Tibial nerve (tissue), 4 donors: ENCODE data around the gene SLC6A13.

Source experiments
- EP300 ChIP-seq, 2 donors: sonication (generic); formaldehyde crosslinking; IDR thresholded peaks; one replicate each; pipeline ENCODE4 v1.6.1; 2017; ENCODE audit warnings: antibody characterized with exemption in 2 of 2, mild to moderate bottlenecking in 1 of 2
- POLR2A ChIP-seq, 2 donors: fragments of 450-650 bp; IDR thresholded peaks; one replicate each; pipeline ENCODE4 v1.6.1; 2017; ENCODE audit warnings: antibody characterized with exemption in 2 of 2, mild to moderate bottlenecking in 2 of 2, moderate library complexity in 2 of 2
- TF ChIP-seq, protein P1 (sequence below), 5 experiments: fragments of 200-600 bp in 3 of 5; fragments of 450-650 bp in 2 of 5; sonication (generic) in 3 of 5; IDR thresholded peaks; one replicate each; pipeline ENCODE4 v1.5.1; 2016 to 2019; ENCODE audit warnings: antibody characterized with exemption in 5 of 5, mild to moderate bottlenecking in 3 of 5, moderate library complexity in 2 of 5

DNA sequence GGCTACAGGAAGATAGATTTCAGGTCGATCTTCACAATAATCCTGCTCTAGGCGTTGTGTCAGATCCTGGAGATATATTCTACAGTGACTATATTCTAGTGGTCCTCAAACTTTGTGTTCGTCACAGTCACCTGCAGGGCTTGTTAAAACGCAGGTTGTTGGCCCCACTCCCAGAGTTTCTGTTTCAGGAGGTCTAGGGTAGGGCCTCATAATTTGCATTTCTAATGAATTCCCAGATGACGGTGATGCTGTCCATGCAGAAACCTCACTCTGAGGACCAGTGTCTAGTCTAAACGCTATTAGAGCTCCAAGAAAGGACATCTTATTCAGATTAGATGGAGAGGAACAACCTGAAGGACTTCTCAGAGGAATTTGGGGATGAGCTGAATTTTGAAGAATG is 13.2 kb upstream of the SLC6A13 start:
- TF ChIP-seq, protein P1, sequence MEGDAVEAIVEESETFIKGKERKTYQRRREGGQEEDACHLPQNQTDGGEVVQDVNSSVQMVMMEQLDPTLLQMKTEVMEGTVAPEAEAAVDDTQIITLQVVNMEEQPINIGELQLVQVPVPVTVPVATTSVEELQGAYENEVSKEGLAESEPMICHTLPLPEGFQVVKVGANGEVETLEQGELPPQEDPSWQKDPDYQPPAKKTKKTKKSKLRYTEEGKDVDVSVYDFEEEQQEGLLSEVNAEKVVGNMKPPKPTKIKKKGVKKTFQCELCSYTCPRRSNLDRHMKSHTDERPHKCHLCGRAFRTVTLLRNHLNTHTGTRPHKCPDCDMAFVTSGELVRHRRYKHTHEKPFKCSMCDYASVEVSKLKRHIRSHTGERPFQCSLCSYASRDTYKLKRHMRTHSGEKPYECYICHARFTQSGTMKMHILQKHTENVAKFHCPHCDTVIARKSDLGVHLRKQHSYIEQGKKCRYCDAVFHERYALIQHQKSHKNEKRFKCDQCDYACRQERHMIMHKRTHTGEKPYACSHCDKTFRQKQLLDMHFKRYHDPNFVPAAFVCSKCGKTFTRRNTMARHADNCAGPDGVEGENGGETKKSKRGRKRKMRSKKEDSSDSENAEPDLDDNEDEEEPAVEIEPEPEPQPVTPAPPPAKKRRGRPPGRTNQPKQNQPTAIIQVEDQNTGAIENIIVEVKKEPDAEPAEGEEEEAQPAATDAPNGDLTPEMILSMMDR (IDR thresholded peaks at IDR 0.05) = no peak
- TF ChIP-seq EP300 (IDR thresholded peaks at IDR 0.05) (no peak), POLR2A (IDR thresholded peaks at IDR 0.05) (no peak)
